OCI-LY7 (cell line): Measurements from ENCODE around the gene NMBR. TPM values are rescaled to one million over a fixed set of nuclear protein-coding genes. Genes with fewer than 3 reads are reported as not detected.
"Not testable (repeated sequence)": the region's sequence is repeated elsewhere in the genome, so short reads cannot be mapped to it uniquely, and the experiment has no call there.

Source experiments
- BruUV-seq: library from RNA; stranded (reverse); fragments of 400-500 nt; replicated peaks from 2 replicates; lab custom pipeline; 2021; lab: Mats Ljungman, UMichigan
- CTCF ChIA-PET: fragments of 300-600 bp; sonication (Branson Sonifier 250); formaldehyde crosslinking; loops from one replicate; lab custom pipeline; 2022; ENCODE audit warnings: antibody characterized with exemption; ENCODE audit not compliant: unreplicated experiment; lab: Charles Lee
- POLR2A ChIA-PET: fragments of 300-600 bp; sonication (Branson Sonifier 250); formaldehyde crosslinking; loops from one replicate; lab custom pipeline; 2022; ENCODE audit warnings: antibody characterized with exemption; lab: Charles Lee
- DNase-seq: peaks from one replicate; pipeline ENCODE4 v3.0.0-alpha.2; 2015; ENCODE audit warnings: low spot score
- H2AFZ ChIP-seq: fragments of 200-600 bp; sonication (generic), shearing (Covaris generic); 2 replicates; pipeline ENCODE4 v1.6.1; 2014; ENCODE audit warnings: mild to moderate bottlenecking, antibody characterized with exemption, low read length, moderate library complexity
- H3K27ac ChIP-seq: fragments of 200-600 bp; sonication (generic); 2 replicates; pipeline ENCODE4 v1.5.1; 2014; ENCODE audit warnings: mixed run types, low read depth, mild to moderate bottlenecking, moderate library complexity, low read length, inconsistent platforms; ENCODE audit not compliant: poor library complexity, severe bottlenecking
- H3K36me3 ChIP-seq: fragments of 200-600 bp; sonication (generic); 2 replicates; pipeline ENCODE4 v1.6.1; 2014; ENCODE audit warnings: mild to moderate bottlenecking, antibody characterized with exemption, low read length, moderate library complexity, mixed read lengths; ENCODE audit not compliant: insufficient read depth
- H3K4me1 ChIP-seq: fragments of 200-600 bp; sonication (generic); 2 replicates; pipeline ENCODE4 v1.5.1; 2014; ENCODE audit warnings: mild to moderate bottlenecking, low read length; ENCODE audit not compliant: insufficient read depth, poor library complexity, severe bottlenecking
- H3K4me2 ChIP-seq: fragments of 200-600 bp; sonication (generic); 2 replicates; pipeline ENCODE4 v1.6.1; 2014; ENCODE audit warnings: mild to moderate bottlenecking, low read length
- H3K4me3 ChIP-seq: fragments of 200-600 bp; sonication (generic); 2 replicates; pipeline ENCODE4 v1.5.1; 2014; ENCODE audit warnings: mild to moderate bottlenecking, low read depth, low read length; ENCODE audit not compliant: poor library complexity, severe bottlenecking
- H3K79me2 ChIP-seq: fragments of 200-600 bp; sonication (generic); 2 replicates; pipeline ENCODE4 v1.6.1; 2016; ENCODE audit warnings: low read depth, mild to moderate bottlenecking, low read length, moderate library complexity, mixed read lengths; ENCODE audit not compliant: insufficient read depth
- H3K9me2 ChIP-seq: fragments of 200-600 bp; sonication (generic); 2 replicates; pipeline ENCODE4 v1.6.1; 2016; ENCODE audit warnings: mild to moderate bottlenecking, low read length, mixed read lengths; ENCODE audit not compliant: insufficient read depth
- H3K9me3 ChIP-seq: fragments of 200-600 bp; sonication (generic); 2 replicates; pipeline ENCODE4 v1.6.1; 2014; ENCODE audit warnings: mild to moderate bottlenecking, mixed run types, low read length, mixed read lengths
- H4K20me1 ChIP-seq: fragments of 200-600 bp; sonication (generic); 2 replicates; pipeline ENCODE4 v1.6.1; 2014; ENCODE audit warnings: mild to moderate bottlenecking, antibody characterized with exemption, low read length, moderate library complexity, mixed read lengths; ENCODE audit not compliant: insufficient read depth
- CTCF ChIP-seq: fragments of 200-600 bp; sonication (generic); conservative IDR thresholded peaks from 2 replicates; pipeline ENCODE4 v1.5.1; 2014; ENCODE audit warnings: mild to moderate bottlenecking, antibody characterized with exemption, low read length, moderate library complexity, mixed read lengths
- EZH2phosphoT487 ChIP-seq: fragments of 200-600 bp; sonication (generic); IDR thresholded peaks from 2 replicates; pipeline ENCODE4 v1.6.1; 2018; ENCODE audit warnings: low read depth, borderline replicate concordance, mild to moderate bottlenecking, mixed run types, antibody characterized with exemption, low read length, moderate library complexity, mixed read lengths
- intact Hi-C: fragments of 100-400 bp; cut with micrococcal nuclease; formaldehyde crosslinking; loops from one replicate; pipeline ENCODE4 v1.10.0; 2022; ENCODE audit not compliant: unreplicated experiment
- total RNA-seq, 2 experiments: library from RNA; depleted of rRNA in 1 of 2; stranded (reverse); fragments of >200 nt in 1 of 2; shearing (Covaris generic) in 1 of 2; gene quantifications; 2 replicates each; pipeline ENCODE4 v1.2.3, GENCODE V29; 2014 to 2022

NMBR gene
- total RNA-seq, 2 experiments from 2014 or later = not detected

- Histone ChIP-seq H3K36me3 (no peaks in the 10 kb centered on the region), H3K4me3 (no peak overlapping the region), H4K20me1 (no peaks in the 10 kb centered on the region), H3K9me2 (no peaks in the 10 kb centered on the region), H3K9me3 (no peaks in the 10 kb centered on the region), H3K4me2 (no peak overlapping the region), H2AFZ (no peak overlapping the region), H3K79me2 (no peaks in the 10 kb centered on the region), H3K27ac (no peak overlapping the region), H3K4me1 (no peaks in the 10 kb centered on the region)
- no peak for DNase-seq
- TF ChIP-seq EZH2phosphoT487 (no peak), CTCF (no peak)
- no TSS peak for BruUV-seq
- POLR2A ChIA-PET = interaction anchor here (0.7 to 0.9 kb wide), 3 partner anchors 13 to 22 kb away, joined by 3 read pairs; no protein-coding TSS in a partner anchor
- intact Hi-C loops = no loop called here
- CTCF ChIA-PET = no interaction called here
Observed at GRCh38 chr6:142117366-142117765, 29.6 kb downstream of the NMBR start.

DNA sequence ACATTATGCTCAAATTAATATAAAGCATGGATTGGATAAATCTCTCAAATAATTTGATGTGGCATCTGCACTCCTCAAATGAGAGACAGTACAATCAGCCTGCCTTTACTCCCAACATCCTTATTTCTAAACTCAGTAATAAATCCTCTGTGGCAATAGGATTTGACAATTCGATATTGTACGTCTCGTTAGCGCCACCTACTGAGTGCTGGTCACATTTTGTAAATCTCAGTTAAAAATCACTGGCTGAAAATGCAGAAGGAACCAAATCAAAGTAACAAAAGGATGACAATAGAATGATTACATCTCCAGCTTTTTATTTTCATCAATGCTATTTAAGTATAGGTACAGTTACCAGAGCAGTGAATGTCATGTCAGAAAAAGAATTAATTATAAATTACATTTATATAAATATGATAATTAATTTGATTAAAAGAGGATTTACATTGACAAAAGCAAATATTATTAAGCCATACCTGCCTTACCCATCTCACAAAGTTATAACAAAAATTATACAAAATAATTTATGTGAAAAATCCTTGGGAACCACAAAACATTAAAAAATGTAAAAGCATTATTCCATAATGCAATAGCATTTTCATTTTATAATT is 34.4 kb downstream of the NMBR start:
- DNase-seq = peak; percentile 75
- H3K79me2 ChIP-seq = no peaks in the 10 kb centered on the region

DNA sequence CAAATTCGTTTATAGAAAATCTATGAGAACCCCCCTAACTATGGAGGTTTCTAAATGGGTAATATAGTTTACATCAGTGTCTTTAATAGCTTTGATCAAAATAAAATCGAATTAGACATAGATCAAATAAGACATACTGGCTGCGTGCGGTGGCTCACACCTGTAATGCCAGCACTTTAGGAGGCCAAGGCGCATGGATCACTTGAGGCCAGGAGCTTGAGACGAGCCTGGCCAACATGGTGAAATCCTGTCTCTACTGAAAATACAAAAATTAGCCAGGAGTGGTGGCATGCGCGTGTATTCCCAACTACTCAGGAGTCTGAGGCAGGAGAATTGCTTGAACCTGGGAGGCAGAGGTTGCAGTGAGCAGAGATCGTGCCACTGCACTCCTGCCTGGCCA is 36.1 kb downstream of the NMBR start:
- H3K4me1 ChIP-seq, BruUV-seq, H2AFZ ChIP-seq, H3K27ac ChIP-seq, H3K36me3 ChIP-seq, H3K4me2 ChIP-seq, H3K4me3 ChIP-seq, H4K20me1 ChIP-seq, H3K79me2 ChIP-seq, CTCF ChIA-PET, DNase-seq, H3K9me3 ChIP-seq, H3K9me2 ChIP-seq, POLR2A ChIA-PET: not testable (repeated sequence)
- intact Hi-C loops = loop anchor here (5.0 kb wide), 1 partner anchor 119 kb away; no protein-coding TSS in a partner anchor

More for the DNA sequence above, 34.4 kb downstream of the NMBR start:
- no peaks in the 10 kb centered on the region for H3K9me3 ChIP-seq
- TF ChIP-seq EZH2phosphoT487 = no peak
- peak; percentile 95 for TF ChIP-seq CTCF
- CTCF ChIA-PET = no interaction called here
- H3K9me2 ChIP-seq = no peaks in the 10 kb centered on the region
- H3K27ac ChIP-seq = no peak overlapping the region
- no TSS peak for BruUV-seq
- intact Hi-C loops = loop anchor here (5.0 kb wide), 1 partner anchor 120 kb away; no protein-coding TSS in a partner anchor
- POLR2A ChIA-PET = interaction anchor here (1.8 kb wide), 1 partner anchor 8 kb away, joined by 3 read pairs; no protein-coding TSS in a partner anchor
- no peak overlapping the region for H3K4me3 ChIP-seq
- H3K4me2 ChIP-seq = no peak overlapping the region
- no peak overlapping the region for H2AFZ ChIP-seq
- no peaks in the 10 kb centered on the region for H3K36me3 ChIP-seq
- no peaks in the 10 kb centered on the region for H3K4me1 ChIP-seq
- H4K20me1 ChIP-seq = no peaks in the 10 kb centered on the region

DNA sequence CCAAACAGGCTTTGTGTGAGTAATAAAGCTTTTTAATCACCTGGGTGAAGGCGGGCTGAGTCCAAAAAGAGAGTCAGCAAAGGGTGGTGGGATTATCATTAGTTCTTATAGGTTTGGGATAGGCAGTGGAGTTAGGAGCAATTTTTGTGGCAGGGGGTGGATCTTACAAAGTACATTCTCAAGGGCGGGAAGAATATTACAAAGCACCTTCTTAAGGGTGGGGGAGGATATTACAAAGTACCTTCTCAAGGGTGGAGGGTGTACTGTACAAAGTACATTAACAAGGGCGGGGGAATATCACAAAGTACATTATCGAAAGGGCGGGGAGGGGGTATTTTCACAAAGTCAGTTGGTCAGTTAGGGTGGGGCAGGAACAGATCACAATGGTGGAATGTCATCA is 42.1 kb downstream of the NMBR start:
- H3K9me3 ChIP-seq, H3K36me3 ChIP-seq, BruUV-seq, H3K4me1 ChIP-seq, H3K9me2 ChIP-seq, H4K20me1 ChIP-seq, H3K79me2 ChIP-seq, H3K4me2 ChIP-seq, POLR2A ChIA-PET, DNase-seq, H2AFZ ChIP-seq, intact Hi-C loops, H3K4me3 ChIP-seq, H3K27ac ChIP-seq, CTCF ChIA-PET: not testable (repeated sequence)
